SK-N-SH (cell line): ENCODE data around the gene PPM1B. TPM values are rescaled to one million over a fixed set of nuclear protein-coding genes. Genes with fewer than 3 reads are reported as not detected.
"Not testable (repeated sequence)": the region's sequence is repeated elsewhere in the genome, so short reads cannot be mapped to it uniquely, and the experiment has no call there.

Source experiments
- CTCF ChIA-PET: fragments of 300-600, 350-600 bp; formaldehyde crosslinking; extraction: SDS; loops from one replicate; lab custom pipeline; 2021; lab: Yijun Ruan, JAX
- POLR2A ChIA-PET: fragments of 350-600 bp; sonication (Branson Sonifier 250); formaldehyde crosslinking; extraction: SDS; loops from one replicate; lab custom pipeline; 2020; ENCODE audit warnings: antibody characterized with exemption, inconsistent platforms; lab: Yijun Ruan, JAX
- DNase-seq: peaks from one replicate; pipeline ENCODE4 v3.0.0; 2012
- H2AFZ ChIP-seq: fragments of 200-600 bp; sonication (generic); 2 replicates; pipeline ENCODE4 v1.8.1; 2016; ENCODE audit warnings: antibody characterized with exemption, mild to moderate bottlenecking, low read depth
- H3F3A ChIP-seq: fragments of 200-600 bp; sonication (generic); replicated peaks from 2 replicates; pipeline ENCODE3; 2016; ENCODE audit warnings: antibody characterized with exemption, mild to moderate bottlenecking; ENCODE audit not compliant: insufficient read depth
- H3K27ac ChIP-seq, 2 experiments: fragments of 200-500 bp in 1 of 2; fragments of 200-600 bp in 1 of 2; sonication (Bioruptor generic) in 1 of 2; sonication (generic), shearing (Covaris generic) in 1 of 2; 2 replicates each; pipeline versions ENCODE4 v1.5.1 to v1.6.1; 2014 to 2016; ENCODE audit warnings: low read depth in 2 of 2, inconsistent platforms in 1 of 2, low read length in 1 of 2, mild to moderate bottlenecking in 1 of 2, mixed read lengths in 1 of 2
- H3K27me3 ChIP-seq: fragments of 200-600 bp; sonication (generic), shearing (Covaris generic); 2 replicates; pipeline ENCODE4 v1.6.1; 2016; ENCODE audit warnings: mixed run types; ENCODE audit not compliant: insufficient read depth
- H3K36me3 ChIP-seq, 2 experiments: fragments of 200-500 bp in 1 of 2; fragments of 200-600 bp in 1 of 2; sonication (Bioruptor generic) in 1 of 2; sonication (generic) in 1 of 2; replicated peaks in 1 of 2; 2 replicates each; pipeline versions ENCODE3 to v1.5.1; 2014 to 2016; ENCODE audit warnings: low read length in 1 of 2, mild to moderate bottlenecking in 1 of 2; ENCODE audit not compliant: insufficient read depth in 2 of 2, control insufficient read depth in 1 of 2
- H3K4me1 ChIP-seq, 2 experiments: fragments of 200-500 bp in 1 of 2; fragments of 200-600 bp in 1 of 2; sonication (Bioruptor generic) in 1 of 2; sonication (generic), shearing (Covaris generic) in 1 of 2; 2 replicates each; pipeline versions ENCODE4 v1.5.1 to v1.6.1; 2014 to 2016; ENCODE audit warnings: low read depth in 1 of 2, low read length in 1 of 2, mixed run types in 1 of 2; ENCODE audit not compliant: insufficient read depth in 2 of 2, control insufficient read depth in 1 of 2
- H3K4me2 ChIP-seq: fragments of 200-600 bp; sonication (generic), shearing (Covaris generic); 2 replicates; pipeline ENCODE4 v1.6.1; 2017; ENCODE audit warnings: mixed run types
- H3K4me3 ChIP-seq, 2 experiments: fragments of 200-500 bp in 1 of 2; fragments of 200-600 bp in 1 of 2; sonication (Bioruptor generic) in 1 of 2; sonication (generic), shearing (Covaris generic) in 1 of 2; 2 replicates each; pipeline versions ENCODE4 v1.5.1 to v1.8.1; 2014 to 2016; ENCODE audit warnings: low read depth in 2 of 2, inconsistent platforms in 1 of 2, low read length in 1 of 2, mild to moderate bottlenecking in 1 of 2, mixed read lengths in 1 of 2, moderate library complexity in 1 of 2
- H3K79me2 ChIP-seq: fragments of 200-600 bp; sonication (generic); 2 replicates; pipeline ENCODE4 v1.8.1; 2017; ENCODE audit warnings: mild to moderate bottlenecking; ENCODE audit not compliant: insufficient read depth
- H3K9ac ChIP-seq: fragments of 200-600 bp; sonication (generic); 2 replicates; pipeline ENCODE4 v1.6.1; 2017; ENCODE audit warnings: mixed run types
- H3K9me2 ChIP-seq: fragments of 200-600 bp; sonication (generic); 2 replicates; pipeline ENCODE4 v1.6.1; 2017; ENCODE audit warnings: mixed run types
- H3K9me3 ChIP-seq: fragments of 200-600 bp; sonication (generic); 2 replicates; pipeline ENCODE4 v1.6.1; 2017; ENCODE audit warnings: mixed run types, mild to moderate bottlenecking, moderate library complexity
- H4K20me1 ChIP-seq: fragments of 200-600 bp; sonication (generic); 2 replicates; pipeline ENCODE4 v1.6.1; 2017; ENCODE audit warnings: mild to moderate bottlenecking, mixed run types; ENCODE audit not compliant: insufficient read depth
- FOXJ3 ChIP-seq: sonication (generic); formaldehyde crosslinking; IDR thresholded peaks from 2 replicates; pipeline ENCODE4 v1.5.1; 2020; ENCODE audit warnings: mild to moderate bottlenecking, missing genetic modification reagents
- FOXM1 ChIP-seq: IDR thresholded peaks from 2 replicates; pipeline ENCODE4 v1.4.0; 2012; ENCODE audit warnings: low read depth, mild to moderate bottlenecking
- NFIC ChIP-seq: IDR thresholded peaks from 2 replicates; pipeline ENCODE4 v1.4.0; 2012; ENCODE audit warnings: borderline replicate concordance
- POLR2AphosphoS5 ChIP-seq: IDR thresholded peaks from 2 replicates; pipeline ENCODE4 v1.6.1; 2012; ENCODE audit warnings: low read depth, low read length
- RCOR1 ChIP-seq: fragments of 150-350 bp; IDR thresholded peaks from 2 replicates; pipeline ENCODE4 v1.6.1; 2017; ENCODE audit warnings: antibody characterized with exemption, low read length
- TAF1 ChIP-seq: IDR thresholded peaks from 2 replicates; pipeline ENCODE4 v1.6.1; 2012; ENCODE audit warnings: low read depth, mild to moderate bottlenecking, low read length, moderate library complexity, borderline replicate concordance
- TCF12 ChIP-seq: IDR thresholded peaks from 2 replicates; pipeline ENCODE4 v1.4.0; 2012
- USF2 ChIP-seq: fragments of 150-350 bp; IDR thresholded peaks from 2 replicates; pipeline ENCODE4 v1.6.1; 2017; ENCODE audit warnings: antibody characterized with exemption, low read length, low read depth, borderline replicate concordance
- YY1 ChIP-seq: IDR thresholded peaks from 2 replicates; pipeline ENCODE4 v1.4.0; 2012; ENCODE audit warnings: low read depth, mild to moderate bottlenecking
- WGBS: methylation state at CpG from one replicate; pipeline ENCODE4 v1.1.6; 2017; ENCODE audit warnings: low lambda C conversion rate; 5-methylcytosine and 5-hydroxymethylcytosine counted together
- polyA plus RNA-seq, 3 experiments: library from polyadenylated mRNA; depleted of rRNA; stranded (reverse); fragments of >200 nt; gene quantifications; 2 replicates each; pipeline ENCODE4 v1.2.3, GENCODE V29; 2012
- TF ChIP-seq, protein P1 (sequence below): IDR thresholded peaks from 2 replicates; pipeline ENCODE4 v1.4.0; 2012; ENCODE audit warnings: low read depth
- TF ChIP-seq, protein P2 (sequence below): IDR thresholded peaks from 2 replicates; pipeline ENCODE4 v1.4.0; 2012; ENCODE audit warnings: low read depth, borderline replicate concordance

PPM1B gene
- polyA plus RNA-seq, 1 of the 3 experiments (the other 2 are of a cell fraction) = 16.2 TPM

GRCh38 chr2:44254023-44254422 is 85.3 kb downstream of the PPM1B start (continued):
- TF ChIP-seq FOXJ3 (CRISPR knock-in tag) = no peak
- TF ChIP-seq USF2 = no peak
- no peak for TF ChIP-seq NFIC
- TF ChIP-seq POLR2AphosphoS5 = no peak

DNA sequence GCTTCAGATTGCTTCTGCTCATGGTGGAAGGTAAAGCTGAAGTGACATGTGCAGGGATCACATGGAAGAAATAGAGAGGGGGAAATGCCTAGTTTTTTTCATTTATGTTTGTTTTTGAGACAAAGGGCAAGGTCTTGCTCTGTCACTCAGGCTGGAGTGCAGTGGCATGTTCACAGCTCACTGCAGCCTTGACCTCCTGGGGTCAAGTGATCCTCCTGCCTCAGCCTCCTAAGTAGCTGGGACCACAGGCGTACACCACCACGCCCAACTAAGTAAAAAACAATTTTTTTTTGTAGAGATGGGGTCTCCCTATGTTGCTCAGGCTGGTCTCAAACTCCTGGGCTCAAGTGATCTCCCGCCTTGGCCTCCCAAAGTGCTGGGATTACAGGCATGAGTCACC is 87.0 kb downstream of the PPM1B start:
- H3K4me2 ChIP-seq, H4K20me1 ChIP-seq, H3K9me3 ChIP-seq, H3K4me1 ChIP-seq, H3K27ac ChIP-seq, H3K9ac ChIP-seq, H3K9me2 ChIP-seq, H3F3A ChIP-seq, DNase-seq, H3K79me2 ChIP-seq, H3K27me3 ChIP-seq, H2AFZ ChIP-seq, H3K4me3 ChIP-seq, POLR2A ChIA-PET, H3K36me3 ChIP-seq: not testable (repeated sequence)
- CTCF ChIA-PET = interaction anchor here (0.9 to 2.9 kb wide), 3 partner anchors 15 to 211 kb away, joined by 3 to 13 read pairs (median 5); no protein-coding TSS in a partner anchor
- WGBS = 68% methylated on average over 3 of the region's 3 CpGs

- POLR2A ChIA-PET, H3K9me3 ChIP-seq: not testable (repeated sequence)
Measured at GRCh38 chr2:44257802-44258201, 89.1 kb downstream of the PPM1B start.

GRCh38 chr2:44267269-44267795 is 98.7 kb downstream of the PPM1B start:
- 92% methylated on average over 3 of the region's 3 CpGs for WGBS
- TF ChIP-seq, protein P1, sequence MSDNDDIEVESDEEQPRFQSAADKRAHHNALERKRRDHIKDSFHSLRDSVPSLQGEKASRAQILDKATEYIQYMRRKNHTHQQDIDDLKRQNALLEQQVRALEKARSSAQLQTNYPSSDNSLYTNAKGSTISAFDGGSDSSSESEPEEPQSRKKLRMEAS = no peak
- no peak for TF ChIP-seq NFIC
- TF ChIP-seq, protein P2, sequence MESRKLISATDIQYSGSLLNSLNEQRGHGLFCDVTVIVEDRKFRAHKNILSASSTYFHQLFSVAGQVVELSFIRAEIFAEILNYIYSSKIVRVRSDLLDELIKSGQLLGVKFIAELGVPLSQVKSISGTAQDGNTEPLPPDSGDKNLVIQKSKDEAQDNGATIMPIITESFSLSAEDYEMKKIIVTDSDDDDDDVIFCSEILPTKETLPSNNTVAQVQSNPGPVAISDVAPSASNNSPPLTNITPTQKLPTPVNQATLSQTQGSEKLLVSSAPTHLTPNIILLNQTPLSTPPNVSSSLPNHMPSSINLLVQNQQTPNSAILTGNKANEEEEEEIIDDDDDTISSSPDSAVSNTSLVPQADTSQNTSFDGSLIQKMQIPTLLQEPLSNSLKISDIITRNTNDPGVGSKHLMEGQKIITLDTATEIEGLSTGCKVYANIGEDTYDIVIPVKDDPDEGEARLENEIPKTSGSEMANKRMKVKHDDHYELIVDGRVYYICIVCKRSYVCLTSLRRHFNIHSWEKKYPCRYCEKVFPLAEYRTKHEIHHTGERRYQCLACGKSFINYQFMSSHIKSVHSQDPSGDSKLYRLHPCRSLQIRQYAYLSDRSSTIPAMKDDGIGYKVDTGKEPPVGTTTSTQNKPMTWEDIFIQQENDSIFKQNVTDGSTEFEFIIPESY = no peak
- no peak for TF ChIP-seq TCF12
- TF ChIP-seq RCOR1 = no peak
- TF ChIP-seq TAF1 = no peak
- no peak for TF ChIP-seq FOXM1
- TF ChIP-seq YY1 = no peak

More at GRCh38 chr2:44257802-44258201, 89.1 kb downstream of the PPM1B start:
- not testable (repeated sequence) for H3K9ac ChIP-seq, H3K4me2 ChIP-seq, H2AFZ ChIP-seq, H3K36me3 ChIP-seq, H3K27me3 ChIP-seq, H3K79me2 ChIP-seq, H3K9me2 ChIP-seq, H4K20me1 ChIP-seq, DNase-seq, H3K4me3 ChIP-seq, H3F3A ChIP-seq, H3K27ac ChIP-seq, H3K4me1 ChIP-seq
- WGBS = 73% methylated on average over 1 of the region's 1 CpG
- CTCF ChIA-PET = interaction anchor here (0.8 to 1.4 kb wide), 2 partner anchors 14 to 724 kb away, joined by 3 read pairs; no protein-coding TSS in a partner anchor

More at GRCh38 chr2:44267269-44267795, 98.7 kb downstream of the PPM1B start:
- no peaks in the 10 kb centered on the region for H3K9me3 ChIP-seq
- CTCF ChIA-PET = interaction anchor here (1.0 to 2.8 kb wide), 6 partner anchors 10 to 223 kb away, joined by 3 to 11 read pairs (median 4); no protein-coding TSS in a partner anchor
- no peaks in the 10 kb centered on the region for H4K20me1 ChIP-seq
- peaks cover 2% of the 10 kb centered on the region for H3F3A ChIP-seq
- no peak overlapping the region for H3K27ac ChIP-seq
- DNase-seq = no peak
- no peak overlapping the region for H3K9ac ChIP-seq
- no peak overlapping the region for H3K4me2 ChIP-seq
- H2AFZ ChIP-seq = no peak overlapping the region
- H3K27me3 ChIP-seq = no peaks in the 10 kb centered on the region
- no peaks in the 10 kb centered on the region for H3K9me2 ChIP-seq
- H3K36me3 ChIP-seq = no peaks in the 10 kb centered on the region
- H3K79me2 ChIP-seq = no peaks in the 10 kb centered on the region
- H3K4me3 ChIP-seq = no peak overlapping the region
- no peaks in the 10 kb centered on the region; a peak in 1 of 4 replicates for H3K4me1 ChIP-seq
- POLR2A ChIA-PET = no interaction called here
